ENCODE results near the gene WDCP. TPM values are rescaled to one million over a fixed set of nuclear protein-coding genes. Genes with fewer than 3 reads are reported as not detected.

The WDCP gene
- total RNA-seq, 1 donor = 3.0 TPM

DNA sequence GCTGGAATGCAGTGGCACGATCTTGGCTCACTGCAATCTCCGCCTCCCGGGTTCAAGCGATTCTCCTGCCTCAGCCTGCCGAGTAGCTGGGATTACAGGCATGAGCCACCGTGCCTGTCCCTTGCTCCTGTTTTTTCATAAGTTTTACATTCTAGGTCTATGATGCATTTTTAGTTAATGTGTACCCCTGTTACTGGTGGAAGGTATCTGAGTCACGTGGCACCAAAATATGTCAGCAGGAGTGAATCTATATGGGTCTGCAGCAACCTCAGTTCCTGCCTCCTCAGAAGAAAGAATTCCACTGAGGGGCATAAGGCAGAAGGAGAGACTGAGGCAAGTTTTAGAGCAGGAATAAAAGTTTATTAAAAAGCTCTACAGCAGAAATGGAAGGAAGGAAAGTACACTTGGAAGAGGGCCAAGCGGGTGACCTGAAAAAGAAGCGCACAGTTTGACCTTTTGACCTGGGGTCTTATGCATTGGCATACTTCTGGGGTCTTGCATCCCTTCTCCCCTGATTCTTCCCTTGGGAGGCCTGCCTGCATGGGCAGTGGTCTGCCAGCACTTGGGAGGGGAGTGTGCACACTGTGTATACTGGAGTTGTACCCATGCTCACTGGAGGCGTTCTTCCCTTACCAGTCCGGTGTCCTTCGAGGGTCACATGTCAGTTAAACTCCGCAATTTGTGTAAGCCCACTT is 38.4 kb downstream of the WDCP start:
- Histone ChIP-seq H3K9me3 (ENCODE audit: low read depth, low read length) (no peaks in the 10 kb centered on the region), H3K4me1 (ENCODE audit: insufficient read depth, low read length) (peaks cover 18% of the 10 kb centered on the region), H3K4me3 (ENCODE audit: low read length) (no peak overlapping the region), H3K27me3 (ENCODE audit: insufficient read depth, low read length) (peaks cover 37% of the 10 kb centered on the region)

DNA sequence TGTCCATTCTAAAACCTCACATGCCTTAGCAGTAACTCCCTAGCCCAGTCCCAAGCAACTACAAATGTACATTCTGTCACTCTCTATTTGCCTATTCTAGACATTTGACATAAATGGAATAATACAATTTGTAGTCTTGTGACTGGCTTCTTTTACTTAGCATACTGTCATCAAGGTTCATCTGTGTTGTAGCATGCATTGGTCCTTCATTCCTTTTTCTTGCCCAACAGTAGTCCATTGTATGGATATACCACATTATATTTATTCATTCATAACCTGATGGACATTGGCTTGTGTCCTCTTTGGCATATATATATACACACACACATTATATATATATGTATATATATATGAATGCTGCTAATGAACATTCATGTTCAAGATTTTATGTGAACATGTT is 39.5 kb downstream of the WDCP start:
- Histone ChIP-seq H3K4me3 (ENCODE audit: low read length) (no peak overlapping the region), H3K9me3 (ENCODE audit: low read depth, low read length) (no peaks in the 10 kb centered on the region), H3K27me3 (ENCODE audit: insufficient read depth, low read length) (peaks cover 37% of the 10 kb centered on the region), H3K4me1 (ENCODE audit: insufficient read depth, low read length) (peaks cover 18% of the 10 kb centered on the region)

DNA sequence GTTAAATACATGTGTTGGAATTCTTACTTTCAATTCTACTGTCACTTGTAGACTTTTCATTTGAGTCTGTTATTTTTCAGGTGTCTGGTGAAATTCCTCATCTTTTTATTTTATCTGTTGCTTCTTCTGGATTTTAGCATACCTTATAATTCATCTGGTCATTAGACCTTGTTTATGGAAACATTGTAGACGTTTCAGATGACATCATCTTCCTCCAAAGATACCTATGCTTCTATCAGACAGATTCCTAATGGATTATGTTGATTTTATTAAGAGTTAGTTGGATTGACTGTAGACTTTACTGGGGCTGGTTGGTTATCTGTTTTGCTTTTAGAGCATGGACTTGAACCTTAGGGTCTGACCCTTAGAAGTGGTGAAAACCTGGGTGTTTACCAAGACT is 52.6 kb downstream of the WDCP start:
- Histone ChIP-seq H3K4me3 (ENCODE audit: low read length) (no peak overlapping the region), H3K27me3 (ENCODE audit: insufficient read depth, low read length) (no peaks in the 10 kb centered on the region)

DNA sequence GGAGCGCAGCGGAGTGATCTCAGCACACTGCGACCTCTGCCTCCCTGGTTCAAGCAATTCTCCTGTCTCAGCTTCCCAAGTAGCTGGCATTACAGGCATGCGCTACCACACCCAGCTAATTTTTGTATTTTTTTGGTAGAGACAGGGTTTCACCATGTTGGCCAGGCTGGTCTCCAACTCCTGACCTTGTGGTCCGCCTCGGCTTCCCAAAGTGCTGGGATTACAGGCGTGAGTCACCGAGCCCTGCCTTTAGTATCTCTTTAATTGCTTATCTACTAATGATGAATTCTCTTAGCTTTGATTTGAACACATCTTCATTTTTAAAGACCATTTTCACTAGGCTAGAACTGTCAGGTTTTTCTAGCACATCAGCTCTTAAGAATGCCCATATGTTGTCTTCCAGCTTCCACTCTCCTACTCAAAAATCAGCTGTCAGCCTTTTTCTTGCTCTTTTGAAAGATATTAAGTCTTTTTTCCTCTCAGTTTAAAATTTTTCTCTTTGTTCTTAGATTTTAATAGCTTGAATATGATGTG is 53.4 kb downstream of the WDCP start:
- Histone ChIP-seq H3K9me3 (ENCODE audit: low read depth, low read length) (no peaks in the 10 kb centered on the region), H3K4me1 (ENCODE audit: insufficient read depth, low read length) (no peaks in the 10 kb centered on the region), H3K4me3 (ENCODE audit: low read length) (no peak overlapping the region), H3K27me3 (ENCODE audit: insufficient read depth, low read length) (no peaks in the 10 kb centered on the region)

More for the DNA sequence above, 52.6 kb downstream of the WDCP start:
- Histone ChIP-seq H3K4me1 (ENCODE audit: insufficient read depth, low read length) (no peaks in the 10 kb centered on the region), H3K9me3 (ENCODE audit: low read depth, low read length) (no peaks in the 10 kb centered on the region)

DNA sequence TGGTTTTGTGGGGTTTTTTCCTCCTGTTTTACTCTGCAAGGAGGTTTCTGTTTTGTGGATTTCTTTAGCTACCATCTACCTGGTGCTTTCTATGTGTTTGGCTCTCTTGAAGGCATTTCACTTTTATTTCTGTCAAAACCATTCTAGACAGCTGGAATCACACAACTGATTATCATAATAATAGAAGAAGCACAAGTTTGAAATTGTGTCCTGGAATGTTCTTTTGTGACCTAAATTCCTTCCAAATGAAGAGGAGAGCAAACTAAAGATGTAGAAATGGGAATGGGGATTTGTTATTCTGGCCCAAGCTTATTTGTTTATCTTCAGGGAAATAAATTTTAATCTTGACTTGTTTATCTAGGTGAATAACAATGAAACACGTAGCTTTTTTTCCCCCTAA is 54.3 kb downstream of the WDCP start:
- no peaks in the 10 kb centered on the region for H3K27me3 ChIP-seq (ENCODE audit: insufficient read depth, low read length)
- no peaks in the 10 kb centered on the region for H3K9me3 ChIP-seq (ENCODE audit: low read depth, low read length)
- H3K4me3 ChIP-seq (ENCODE audit: low read length) = no peak overlapping the region
- no peaks in the 10 kb centered on the region for H3K4me1 ChIP-seq (ENCODE audit: insufficient read depth, low read length)

DNA sequence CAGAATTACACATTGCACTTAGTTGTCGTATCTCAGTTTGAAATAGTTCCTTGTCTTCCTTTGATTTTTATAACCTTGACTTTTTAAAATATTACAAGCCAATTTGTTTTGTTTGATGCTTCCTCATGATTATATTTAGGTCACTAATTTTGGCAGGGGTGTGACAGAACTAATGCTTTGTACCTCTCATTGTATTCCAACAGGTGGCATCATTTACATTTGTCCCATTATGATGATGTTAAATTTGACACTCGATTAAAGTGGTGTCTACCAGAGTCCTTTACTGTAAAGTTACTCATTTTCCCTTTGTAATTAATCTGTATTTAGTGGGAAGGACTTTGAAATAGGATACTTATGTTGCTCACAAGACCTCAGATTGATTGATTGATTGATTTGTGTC is 58.8 kb downstream of the WDCP start:
- no peak overlapping the region for H3K4me3 ChIP-seq (ENCODE audit: low read length)
- H3K27me3 ChIP-seq (ENCODE audit: insufficient read depth, low read length) = no peaks in the 10 kb centered on the region
- H3K4me1 ChIP-seq (ENCODE audit: insufficient read depth, low read length) = no peaks in the 10 kb centered on the region
- H3K9me3 ChIP-seq (ENCODE audit: low read depth, low read length) = no peaks in the 10 kb centered on the region

Other genes starting within 250 kb of the WDCP start
- 55.2 TPM for gene ATAD2B, start 120.3 kb downstream of the WDCP start, total RNA-seq
- gene UBXN2A, start 106.9 kb downstream of the WDCP start, total RNA-seq = 16.7 TPM
- gene MFSD2B, start 37.3 kb downstream of the WDCP start, total RNA-seq = 1.5 TPM
- gene FKBP1B, start 2.4 kb upstream of the WDCP start, total RNA-seq = 4.5 TPM
- gene SF3B6, start 28.9 kb upstream of the WDCP start, total RNA-seq = 107 TPM
- gene TP53I3, start 37.4 kb upstream of the WDCP start, total RNA-seq = 5.6 TPM
- not detected for gene PFN4, start 75.9 kb upstream of the WDCP start, total RNA-seq
- gene FAM228B, start 76.1 kb upstream of the WDCP start, total RNA-seq = 26.2 TPM
- 0.10 TPM for gene FAM228A, start 127.7 kb upstream of the WDCP start, total RNA-seq

Data from mononuclear cell (primary cell).